Neural cell (in vitro differentiated cells): ENCODE measurements around the gene FNDC3B. TPM values are rescaled to one million over a fixed set of nuclear protein-coding genes. Genes with fewer than 3 reads are reported as not detected.

Experiments
- H2AFZ ChIP-seq: fragments of 200-600, 300-800 bp; sonication (generic), shearing (Covaris generic); 2 replicates; pipeline ENCODE4 v1.6.0; 2014; ENCODE audit warnings: low read depth, mild to moderate bottlenecking, antibody characterized with exemption, low read length, moderate library complexity
- H3F3A ChIP-seq: fragments of 200-600 bp; shearing (Covaris generic); 2 replicates; pipeline ENCODE4 v1.6.1; 2016; ENCODE audit warnings: mild to moderate bottlenecking, moderate library complexity, mixed read lengths, antibody characterized with exemption, low read length; ENCODE audit not compliant: insufficient read depth, poor library complexity, severe bottlenecking
- H3K27ac ChIP-seq: fragments of 200-600, 300-800 bp; sonication (generic), shearing (Covaris generic); 2 replicates; pipeline ENCODE4 v1.5.1; 2014; ENCODE audit warnings: mild to moderate bottlenecking, low read length, moderate library complexity
- H3K27me3 ChIP-seq: fragments of 300-800, 200-600 bp; sonication (generic), shearing (Covaris generic); 2 replicates; pipeline ENCODE4 v1.6.0; 2014; ENCODE audit warnings: mild to moderate bottlenecking, low read depth, low read length, moderate library complexity; ENCODE audit not compliant: insufficient read depth
- H3K36me3 ChIP-seq: fragments of 300-800, 200-600 bp; sonication (generic), shearing (Covaris generic); 2 replicates; pipeline ENCODE4 v1.5.1; 2014; ENCODE audit warnings: mild to moderate bottlenecking, antibody characterized with exemption, low read length, moderate library complexity; ENCODE audit not compliant: insufficient read depth
- H3K4me2 ChIP-seq: fragments of 300-800, 200-600 bp; sonication (generic), shearing (Covaris generic); 2 replicates; pipeline ENCODE4 v1.6.0; 2014; ENCODE audit warnings: mild to moderate bottlenecking, low read length
- H3K4me3 ChIP-seq: fragments of 300-800, 200-600 bp; sonication (generic), shearing (Covaris generic); 2 replicates; pipeline ENCODE4 v1.5.1; 2014; ENCODE audit warnings: mild to moderate bottlenecking, low read length, moderate library complexity
- H3K79me2 ChIP-seq: fragments of 200-600 bp; shearing (Covaris generic); replicated peaks from 2 replicates; pipeline ENCODE4 v1.6.0; 2014; ENCODE audit warnings: mild to moderate bottlenecking, low read length, moderate library complexity; ENCODE audit not compliant: insufficient read depth
- H3K9ac ChIP-seq: fragments of 300-800, 200-600 bp; sonication (generic), shearing (Covaris generic); 2 replicates; pipeline ENCODE4 v1.6.1; 2016; ENCODE audit warnings: mild to moderate bottlenecking, low read length, mixed read lengths
- H3K9me2 ChIP-seq: fragments of 200-600 bp; shearing (Covaris generic); 2 replicates; pipeline ENCODE4 v1.6.1; 2016; ENCODE audit warnings: mild to moderate bottlenecking, low read length, mixed read lengths; ENCODE audit not compliant: insufficient read depth
- H3K9me3 ChIP-seq: fragments of 200-600, 300-800 bp; sonication (generic), shearing (Covaris generic); 2 replicates; pipeline ENCODE4 v1.6.1; 2016; ENCODE audit warnings: mild to moderate bottlenecking, mixed run types, low read length, moderate library complexity, mixed read lengths
- H4K20me1 ChIP-seq: fragments of 200-600 bp; shearing (Covaris generic); 2 replicates; pipeline ENCODE4 v1.6.1; 2016; ENCODE audit warnings: mild to moderate bottlenecking, mixed run types; ENCODE audit not compliant: insufficient read depth
- EP300 ChIP-seq: fragments of 450-650 bp; conservative IDR thresholded peaks from 2 replicates; pipeline ENCODE4 v1.6.1; 2014; ENCODE audit warnings: antibody characterized with exemption, mild to moderate bottlenecking, moderate library complexity; ENCODE audit not compliant: poor library complexity, severe bottlenecking
- EZH2 ChIP-seq: fragments of 200-600, 300-800 bp; shearing (Covaris generic), sonication (generic); IDR thresholded peaks from 2 replicates; pipeline ENCODE4 v1.6.1; 2014; ENCODE audit warnings: antibody characterized with exemption, low read length, borderline replicate concordance, mild to moderate bottlenecking; ENCODE audit not compliant: insufficient read depth, poor library complexity, severe bottlenecking
- MXI1 ChIP-seq: fragments of 450-650 bp; conservative IDR thresholded peaks from 2 replicates; pipeline ENCODE4 v1.6.1; 2014; ENCODE audit warnings: antibody characterized with exemption, mild to moderate bottlenecking; ENCODE audit not compliant: poor library complexity, severe bottlenecking
- POLR2AphosphoS5 ChIP-seq: IDR thresholded peaks from 2 replicates; pipeline ENCODE4 v1.6.1; 2012
- RAD21 ChIP-seq: fragments of 450-650 bp; conservative IDR thresholded peaks from 2 replicates; pipeline ENCODE4 v1.6.1; 2014; ENCODE audit warnings: antibody characterized with exemption, mild to moderate bottlenecking, moderate library complexity
- REST ChIP-seq: IDR thresholded peaks from 2 replicates; pipeline ENCODE4 v1.6.1; 2012; ENCODE audit warnings: borderline replicate concordance
- SMC3 ChIP-seq: fragments of 450-650 bp; conservative IDR thresholded peaks from 2 replicates; pipeline ENCODE4 v1.6.1; 2014; ENCODE audit warnings: antibody characterized with exemption, mild to moderate bottlenecking, moderate library complexity; ENCODE audit not compliant: poor library complexity
- TAF1 ChIP-seq: IDR thresholded peaks from 2 replicates; pipeline ENCODE4 v1.6.1; 2012; ENCODE audit warnings: low read depth
- polyA plus RNA-seq: library from polyadenylated mRNA; depleted of rRNA; stranded (reverse); fragments of >200 nt; gene quantifications from 2 replicates; pipeline ENCODE4 v1.2.3, GENCODE V29; 2014
- TF ChIP-seq, protein P1 (sequence below): fragments of 450-650 bp; IDR thresholded peaks from 2 replicates; pipeline ENCODE4 v1.5.1; 2014; ENCODE audit warnings: antibody characterized with exemption, mild to moderate bottlenecking, moderate library complexity; ENCODE audit not compliant: poor library complexity, severe bottlenecking

Gene FNDC3B
- polyA plus RNA-seq, 1 donor from 2014 or later: 4.9 TPM

DNA sequence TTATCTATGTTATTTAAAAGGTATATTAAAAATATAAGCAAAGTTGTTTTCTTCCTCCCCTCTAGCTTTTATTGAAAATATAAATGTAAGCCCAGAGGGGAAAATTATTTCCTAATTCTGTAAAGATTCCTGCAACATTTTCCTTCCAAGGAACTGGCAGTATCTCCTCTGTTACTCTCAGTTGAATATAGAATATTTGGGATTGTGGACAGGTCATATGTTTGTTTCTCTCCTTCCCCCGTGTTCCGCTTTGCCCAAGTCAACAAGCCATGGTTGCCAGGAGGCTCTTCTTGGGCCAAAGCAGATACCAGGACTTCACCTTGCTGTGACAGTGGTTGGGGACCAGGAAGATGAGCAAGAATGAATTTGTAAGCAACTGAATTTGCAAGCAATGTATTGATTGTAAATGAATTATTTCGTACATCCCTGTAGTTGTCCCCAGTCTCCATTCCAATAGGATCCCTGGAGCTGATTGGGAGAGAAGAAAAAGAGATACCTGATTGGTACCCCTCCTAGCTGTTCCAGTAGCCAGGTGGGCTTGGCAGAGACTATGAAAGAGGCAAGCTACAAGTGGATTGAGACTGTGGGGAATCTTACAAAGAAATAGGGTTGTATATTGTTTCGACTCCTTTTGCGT lies 130.8 kb downstream of the FNDC3B start:
- TF ChIP-seq POLR2AphosphoS5 (no peak), REST (no peak), TAF1 (no peak), EP300 (no peak), RAD21 (no peak)
- TF ChIP-seq, protein P1, sequence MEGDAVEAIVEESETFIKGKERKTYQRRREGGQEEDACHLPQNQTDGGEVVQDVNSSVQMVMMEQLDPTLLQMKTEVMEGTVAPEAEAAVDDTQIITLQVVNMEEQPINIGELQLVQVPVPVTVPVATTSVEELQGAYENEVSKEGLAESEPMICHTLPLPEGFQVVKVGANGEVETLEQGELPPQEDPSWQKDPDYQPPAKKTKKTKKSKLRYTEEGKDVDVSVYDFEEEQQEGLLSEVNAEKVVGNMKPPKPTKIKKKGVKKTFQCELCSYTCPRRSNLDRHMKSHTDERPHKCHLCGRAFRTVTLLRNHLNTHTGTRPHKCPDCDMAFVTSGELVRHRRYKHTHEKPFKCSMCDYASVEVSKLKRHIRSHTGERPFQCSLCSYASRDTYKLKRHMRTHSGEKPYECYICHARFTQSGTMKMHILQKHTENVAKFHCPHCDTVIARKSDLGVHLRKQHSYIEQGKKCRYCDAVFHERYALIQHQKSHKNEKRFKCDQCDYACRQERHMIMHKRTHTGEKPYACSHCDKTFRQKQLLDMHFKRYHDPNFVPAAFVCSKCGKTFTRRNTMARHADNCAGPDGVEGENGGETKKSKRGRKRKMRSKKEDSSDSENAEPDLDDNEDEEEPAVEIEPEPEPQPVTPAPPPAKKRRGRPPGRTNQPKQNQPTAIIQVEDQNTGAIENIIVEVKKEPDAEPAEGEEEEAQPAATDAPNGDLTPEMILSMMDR: no peak
- Histone ChIP-seq H4K20me1 (no peaks in the 10 kb centered on the region), H3K9ac (no peak overlapping the region), H3K4me3 (no peak overlapping the region), H3K27me3 (no peaks in the 10 kb centered on the region), H3K27ac (no peak overlapping the region), H3K9me2 (no peaks in the 10 kb centered on the region), H3F3A (no peaks in the 10 kb centered on the region), H2AFZ (no peak overlapping the region), H3K79me2 (no peaks in the 10 kb centered on the region), H3K4me2 (no peak overlapping the region), H3K9me3 (no peaks in the 10 kb centered on the region), H3K36me3 (no peaks in the 10 kb centered on the region)

GRCh38 chr3:172170841-172171240 lies 131.5 kb downstream of the FNDC3B start:
- no peaks in the 10 kb centered on the region for H4K20me1 ChIP-seq
- H2AFZ ChIP-seq: no peak overlapping the region
- H3F3A ChIP-seq: no peaks in the 10 kb centered on the region
- H3K4me3 ChIP-seq: no peak overlapping the region
- H3K27me3 ChIP-seq: no peaks in the 10 kb centered on the region
- no peak overlapping the region for H3K27ac ChIP-seq
- no peaks in the 10 kb centered on the region for H3K9me2 ChIP-seq
- H3K4me2 ChIP-seq: no peak overlapping the region
- H3K9me3 ChIP-seq: no peaks in the 10 kb centered on the region
- no peak for TF ChIP-seq EZH2
- TF ChIP-seq RAD21: no peak
- TF ChIP-seq POLR2AphosphoS5: no peak
- TF ChIP-seq REST: no peak
- no peak for TF ChIP-seq SMC3
- TF ChIP-seq TAF1: no peak
- TF ChIP-seq EP300: no peak
- no peak for TF ChIP-seq MXI1
- TF ChIP-seq, protein P1: no peak
- no peaks in the 10 kb centered on the region for H3K36me3 ChIP-seq
- H3K79me2 ChIP-seq: no peaks in the 10 kb centered on the region
- H3K9ac ChIP-seq: no peak overlapping the region
